ENCODE data around the gene RPL13A. TPM values are rescaled to one million over a fixed set of nuclear protein-coding genes. Genes with fewer than 3 reads are reported as not detected.

RPL13A gene
- total RNA-seq, 2 donors from 2014 or later, result 2,414 to 3,956 TPM

DNA sequence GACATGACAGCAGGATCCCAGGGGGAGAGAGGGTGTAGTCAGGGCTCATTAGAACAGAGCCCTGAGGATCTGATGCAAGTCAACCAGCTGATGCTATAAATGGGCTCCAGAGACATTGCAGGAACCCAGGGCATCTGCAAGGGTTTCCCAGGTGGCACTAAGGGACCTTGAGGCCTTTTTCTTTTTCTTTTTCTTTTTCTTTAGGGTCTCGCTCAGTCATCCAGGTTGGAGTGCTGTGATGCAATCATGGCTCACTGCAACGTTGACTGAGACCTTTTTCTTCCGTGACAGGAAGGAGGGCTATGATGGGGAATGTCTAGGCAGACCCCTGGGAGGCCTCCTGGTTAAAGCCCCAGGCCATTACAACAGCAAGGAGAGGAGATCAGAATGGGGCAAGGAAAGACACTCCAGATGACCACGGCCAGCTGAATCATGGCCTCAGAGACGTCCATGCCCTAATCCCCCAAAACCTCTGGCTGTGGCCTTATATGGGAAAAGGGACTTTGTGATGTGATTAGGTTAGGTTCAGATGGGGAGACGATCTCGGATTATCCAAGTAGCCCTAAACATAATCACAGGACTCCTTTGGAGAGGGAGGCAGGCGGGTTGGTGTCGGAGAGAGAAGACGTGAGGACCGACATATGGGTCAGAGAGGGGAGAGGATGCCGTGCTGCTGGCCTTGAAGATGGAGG, 20.5 kb downstream of the RPL13A start:
- no peaks in the 10 kb centered on the region for H3K36me3 ChIP-seq
- H3K27ac ChIP-seq, result no peak overlapping the region
- DNase-seq (ENCODE audit: low spot score), result no peak
- no peaks in the 10 kb centered on the region for H3K9me3 ChIP-seq
- intact Hi-C loops (cut with DNase I), result no loop called here
- TF ChIP-seq CTCF (IDR thresholded peaks at IDR 0.05) (no peak), POLR2A (IDR thresholded peaks at IDR 0.05) (no peak), POLR2AphosphoS5 (IDR thresholded peaks at IDR 0.05) (no peak)
- H3K27me3 ChIP-seq (replicated peaks; ENCODE audit: insufficient read depth), result no peaks in the 10 kb centered on the region
- WGBS, result 77% methylated on average over 12 of the region's 12 CpGs
- H3K4me1 ChIP-seq (replicated peaks), result no peaks in the 10 kb centered on the region
- no peak overlapping the region for H3K4me3 ChIP-seq

GRCh38 chr19:49512970-49513745, 25.8 kb downstream of the RPL13A start:
- TF ChIP-seq POLR2AphosphoS5 (IDR thresholded peaks at IDR 0.05) (peak; percentile 11), POLR2A (IDR thresholded peaks at IDR 0.05) (peak; percentile 49), CTCF (IDR thresholded peaks at IDR 0.05) (no peak)
- Histone ChIP-seq H3K27me3 (replicated peaks; ENCODE audit: insufficient read depth) (no peaks in the 10 kb centered on the region), H3K27ac (peak overlapping the region; percentile 83 to 90), H3K36me3 (no peaks in the 10 kb centered on the region), H3K4me1 (replicated peaks) (no peaks in the 10 kb centered on the region), H3K4me3 (peak overlapping the region; percentile 71 to 82), H3K9me3 (no peaks in the 10 kb centered on the region)
- intact Hi-C loops (cut with DNase I), result no loop called here
- under 1% methylated on average over 50 of the region's 50 CpGs for WGBS
- no peak for DNase-seq (ENCODE audit: low spot score)

- Histone ChIP-seq H3K27ac (peak overlapping the region; percentile 83 to 90), H3K4me1 (replicated peaks) (no peaks in the 10 kb centered on the region), H3K27me3 (replicated peaks; ENCODE audit: insufficient read depth) (no peaks in the 10 kb centered on the region), H3K4me3 (peak overlapping the region; percentile 71 to 82), H3K36me3 (no peaks in the 10 kb centered on the region), H3K9me3 (no peaks in the 10 kb centered on the region)
- 27% methylated on average over 12 of the region's 12 CpGs for WGBS
- TF ChIP-seq POLR2AphosphoS5 (IDR thresholded peaks at IDR 0.05) (no peak), CTCF (IDR thresholded peaks at IDR 0.05) (no peak), POLR2A (IDR thresholded peaks at IDR 0.05) (no peak)
- intact Hi-C loops (cut with DNase I), result no loop called here
- no peak for DNase-seq (ENCODE audit: low spot score)
Measured at GRCh38 chr19:49513746-49514118, 26.3 kb downstream of the RPL13A start.

DNA sequence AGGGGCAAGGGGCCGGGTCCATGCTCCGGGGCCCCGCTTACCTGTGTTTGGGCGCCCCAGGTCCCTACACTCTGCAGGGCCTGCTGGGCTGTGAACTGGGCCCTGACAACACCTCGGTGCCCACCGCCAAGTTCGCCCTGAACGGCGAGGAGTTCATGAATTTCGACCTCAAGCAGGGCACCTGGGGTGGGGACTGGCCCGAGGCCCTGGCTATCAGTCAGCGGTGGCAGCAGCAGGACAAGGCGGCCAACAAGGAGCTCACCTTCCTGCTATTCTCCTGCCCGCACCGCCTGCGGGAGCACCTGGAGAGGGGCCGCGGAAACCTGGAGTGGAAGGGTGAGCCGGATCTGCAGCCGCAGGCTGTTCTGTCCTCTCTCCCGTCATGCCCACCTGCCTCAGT, 26.7 kb downstream of the RPL13A start:
- DNase-seq (ENCODE audit: low spot score), result no peak
- TF ChIP-seq POLR2AphosphoS5 (IDR thresholded peaks at IDR 0.05) (no peak), POLR2A (IDR thresholded peaks at IDR 0.05) (no peak), CTCF (IDR thresholded peaks at IDR 0.05) (no peak)
- 60% methylated on average over 21 of the region's 21 CpGs for WGBS
- Histone ChIP-seq H3K9me3 (no peaks in the 10 kb centered on the region), H3K4me1 (replicated peaks) (no peaks in the 10 kb centered on the region), H3K27me3 (replicated peaks; ENCODE audit: insufficient read depth) (no peaks in the 10 kb centered on the region), H3K27ac (peak overlapping the region; percentile 83 to 90), H3K4me3 (peak overlapping the region; percentile 71 to 82), H3K36me3 (no peaks in the 10 kb centered on the region)
- intact Hi-C loops (cut with DNase I), result no loop called here

Data from prostate gland (tissue), 2 donors.